ENCODE data around the gene MBNL1. TPM values are rescaled to one million over a fixed set of nuclear protein-coding genes. Genes with fewer than 3 reads are reported as not detected.

The MBNL1 gene
- total and polyA plus RNA-seq, 3 experiments from 2014 or later, result 303 to 391 (median 386) TPM

GRCh38 chr3:152305075-152305474 is 36.3 kb downstream of the MBNL1 start:
- H3K36me3 ChIP-seq (ENCODE audit: insufficient read depth, low read length), result peaks cover 22% of the 10 kb centered on the region
- ChIA-PET POLR2A (interaction anchor here (0.6 to 1.3 kb wide), 3 partner anchors 13 to 78 kb away, joined by 3 read pairs; no protein-coding TSS in a partner anchor), CTCF (interaction anchor here (0.8 to 1.4 kb wide), 3 partner anchors 9 to 121 kb away, joined by 3 to 6 read pairs (median 5); no protein-coding TSS in a partner anchor)
- H3K4me1 Mint-ChIP-seq, result peaks cover 86 to 99% (median 98%) of the 10 kb centered on the region in 3 donors
- no peak overlapping the region for H3K4me3 ChIP-seq (ENCODE audit: low read length)
- no peaks in the 10 kb centered on the region for H3K9me3 Mint-ChIP-seq
- no peak overlapping the region for H3K27ac ChIP-seq (ENCODE audit: low read depth, low read length)
- peaks cover 11 to 68% (median 12%) of the 10 kb centered on the region in 3 donors for H3K36me3 Mint-ChIP-seq
- peaks cover 98% of the 10 kb centered on the region for H3K4me1 ChIP-seq (ENCODE audit: insufficient read depth, low read length)
- DNase-seq, result no peak
- peak overlapping the region in 7 of 8 donors; percentile 2 to 91 (median 65) for H3K27ac Mint-ChIP-seq
- H3K27me3 Mint-ChIP-seq, result no peaks in the 10 kb centered on the region
- peak overlapping the region in 4 of 7 donors; percentile 16 to 33 (median 26) for H3K4me3 Mint-ChIP-seq
- H3K27me3 ChIP-seq (ENCODE audit: insufficient read depth, low read length, poor library complexity, severe bottlenecking), result no peaks in the 10 kb centered on the region
- no peaks in the 10 kb centered on the region for H3K9me3 ChIP-seq (ENCODE audit: low read length)

GRCh38 chr3:152307829-152308474 is 39.2 kb downstream of the MBNL1 start:
- ChIA-PET CTCF (interaction anchor here (1.1 to 1.7 kb wide), 3 partner anchors 10 to 124 kb away, joined by 3 to 4 read pairs (median 3); no protein-coding TSS in a partner anchor), POLR2A (no interaction called here)
- peak overlapping the region in 4 of 7 donors; percentile 22 to 38 (median 32) for H3K4me3 Mint-ChIP-seq
- H3K36me3 Mint-ChIP-seq, result peaks cover 2 to 57% (median 5%) of the 10 kb centered on the region in 3 donors
- Histone ChIP-seq H3K27me3 (ENCODE audit: insufficient read depth, low read length, poor library complexity, severe bottlenecking) (no peaks in the 10 kb centered on the region), H3K36me3 (ENCODE audit: insufficient read depth, low read length) (peaks cover 17% of the 10 kb centered on the region), H3K27ac (ENCODE audit: low read depth, low read length) (no peak overlapping the region), H3K4me1 (ENCODE audit: insufficient read depth, low read length) (peaks cover 84% of the 10 kb centered on the region), H3K4me3 (ENCODE audit: low read length) (no peak overlapping the region), H3K9me3 (ENCODE audit: low read length) (no peaks in the 10 kb centered on the region)
- H3K4me1 Mint-ChIP-seq, result peaks cover 72 to 86% (median 86%) of the 10 kb centered on the region in 3 donors
- H3K27me3 Mint-ChIP-seq, result no peaks in the 10 kb centered on the region
- DNase-seq, result no peak
- peak overlapping the region; percentile 45 to 87 (median 73) for H3K27ac Mint-ChIP-seq
- H3K9me3 Mint-ChIP-seq, result no peaks in the 10 kb centered on the region

GRCh38 chr3:152308475-152308844 is 39.7 kb downstream of the MBNL1 start:
- H3K27ac Mint-ChIP-seq, result peak overlapping the region; percentile 45 to 87 (median 73)
- peaks cover 2 to 60% (median 5%) of the 10 kb centered on the region in 3 donors for H3K36me3 Mint-ChIP-seq
- no peaks in the 10 kb centered on the region for H3K9me3 Mint-ChIP-seq
- H3K27me3 ChIP-seq (ENCODE audit: insufficient read depth, low read length, poor library complexity, severe bottlenecking), result no peaks in the 10 kb centered on the region
- H3K4me3 Mint-ChIP-seq, result peak overlapping the region in 6 of 7 donors; percentile 20 to 67 (median 34)
- H3K27me3 Mint-ChIP-seq, result no peaks in the 10 kb centered on the region
- H3K9me3 ChIP-seq (ENCODE audit: low read length), result no peaks in the 10 kb centered on the region
- ChIA-PET CTCF (interaction anchor here (1.1 to 1.3 kb wide), 2 partner anchors 11 to 49 kb away, joined by 3 read pairs; no protein-coding TSS in a partner anchor), POLR2A (no interaction called here)
- H3K27ac ChIP-seq (ENCODE audit: low read depth, low read length), result no peak overlapping the region
- H3K4me3 ChIP-seq (ENCODE audit: low read length), result no peak overlapping the region
- peaks cover 17% of the 10 kb centered on the region for H3K36me3 ChIP-seq (ENCODE audit: insufficient read depth, low read length)
- no peak for DNase-seq
- H3K4me1 ChIP-seq (ENCODE audit: insufficient read depth, low read length), result peaks cover 83% of the 10 kb centered on the region
- H3K4me1 Mint-ChIP-seq, result peaks cover 71 to 86% (median 86%) of the 10 kb centered on the region in 3 donors

GRCh38 chr3:152309031-152309430 is 40.3 kb downstream of the MBNL1 start:
- no peak overlapping the region for H3K27ac ChIP-seq (ENCODE audit: low read depth, low read length)
- DNase-seq, result no peak
- H3K4me3 Mint-ChIP-seq, result peak overlapping the region in 6 of 7 donors; percentile 20 to 67 (median 34)
- H3K36me3 Mint-ChIP-seq, result peaks cover 2 to 61% (median 5%) of the 10 kb centered on the region in 3 donors
- H3K36me3 ChIP-seq (ENCODE audit: insufficient read depth, low read length), result peaks cover 17% of the 10 kb centered on the region
- H3K4me1 ChIP-seq (ENCODE audit: insufficient read depth, low read length), result peaks cover 81% of the 10 kb centered on the region
- H3K27me3 Mint-ChIP-seq, result no peaks in the 10 kb centered on the region
- no peaks in the 10 kb centered on the region for H3K9me3 Mint-ChIP-seq
- POLR2A ChIA-PET, result interaction anchor here (2.5 kb wide), 1 partner anchor 10 kb away, joined by 6 read pairs; no protein-coding TSS in a partner anchor
- H3K4me1 Mint-ChIP-seq, result peaks cover 73 to 86% (median 86%) of the 10 kb centered on the region in 3 donors
- H3K27me3 ChIP-seq (ENCODE audit: insufficient read depth, low read length, poor library complexity, severe bottlenecking), result no peaks in the 10 kb centered on the region
- no peaks in the 10 kb centered on the region for H3K9me3 ChIP-seq (ENCODE audit: low read length)
- H3K27ac Mint-ChIP-seq, result peak overlapping the region; percentile 45 to 87 (median 76)
- CTCF ChIA-PET, result interaction anchor here (0.9 to 1.5 kb wide), 4 partner anchors 11 to 125 kb away, joined by 3 to 5 read pairs (median 3); no protein-coding TSS in a partner anchor
- H3K4me3 ChIP-seq (ENCODE audit: low read length), result no peak overlapping the region

- Mint-ChIP-seq H3K27me3 (no peaks in the 10 kb centered on the region), H3K27ac (peak overlapping the region; percentile 63 to 90 (median 82)), H3K9me3 (no peaks in the 10 kb centered on the region), H3K4me1 (peaks cover 74 to 86% (median 86%) of the 10 kb centered on the region in 3 donors), H3K4me3 (peak overlapping the region in 5 of 7 donors; percentile 6 to 50 (median 23)), H3K36me3 (peaks cover 4 to 64% (median 5%) of the 10 kb centered on the region in 3 donors)
- CTCF ChIA-PET, result interaction anchor here (0.9 to 1.5 kb wide), 3 partner anchors 11 to 126 kb away, joined by 3 to 5 read pairs (median 3); no protein-coding TSS in a partner anchor
- H3K4me1 ChIP-seq (ENCODE audit: insufficient read depth, low read length), result peaks cover 81% of the 10 kb centered on the region
- no peak overlapping the region for H3K27ac ChIP-seq (ENCODE audit: low read depth, low read length)
- peak in 1 of 5 donors; percentile 28 for DNase-seq
- no peaks in the 10 kb centered on the region for H3K9me3 ChIP-seq (ENCODE audit: low read length)
- peaks cover 17% of the 10 kb centered on the region for H3K36me3 ChIP-seq (ENCODE audit: insufficient read depth, low read length)
- POLR2A ChIA-PET, result interaction anchor here (0.5 to 2.5 kb wide), 5 partner anchors 10 to 117 kb away, joined by 3 to 6 read pairs (median 4); partner anchors contain the start of gene MBNL1
- H3K4me3 ChIP-seq (ENCODE audit: low read length), result no peak overlapping the region
- no peaks in the 10 kb centered on the region for H3K27me3 ChIP-seq (ENCODE audit: insufficient read depth, low read length, poor library complexity, severe bottlenecking)
Measured at GRCh38 chr3:152309535-152310307, 41.0 kb downstream of the MBNL1 start.

- H3K4me1 Mint-ChIP-seq, result peaks cover 76 to 88% (median 84%) of the 10 kb centered on the region in 3 donors
- H3K9me3 ChIP-seq (ENCODE audit: low read length), result no peaks in the 10 kb centered on the region
- no peaks in the 10 kb centered on the region for H3K9me3 Mint-ChIP-seq
- H3K27ac Mint-ChIP-seq, result peak overlapping the region; percentile 10 to 78 (median 50)
- H3K27ac ChIP-seq (ENCODE audit: low read depth, low read length), result no peak overlapping the region
- CTCF ChIA-PET, result interaction anchor here (2.1 kb wide), 1 partner anchor 8 kb away, joined by 6 read pairs; no protein-coding TSS in a partner anchor
- H3K36me3 Mint-ChIP-seq, result peaks cover 3 to 58% (median 6%) of the 10 kb centered on the region in 3 donors
- H3K4me3 ChIP-seq (ENCODE audit: low read length), result no peak overlapping the region
- H3K36me3 ChIP-seq (ENCODE audit: insufficient read depth, low read length), result no peaks in the 10 kb centered on the region
- H3K4me1 ChIP-seq (ENCODE audit: insufficient read depth, low read length), result peaks cover 82% of the 10 kb centered on the region
- POLR2A ChIA-PET, result no interaction called here
- no peaks in the 10 kb centered on the region for H3K27me3 ChIP-seq (ENCODE audit: insufficient read depth, low read length, poor library complexity, severe bottlenecking)
- H3K27me3 Mint-ChIP-seq, result no peaks in the 10 kb centered on the region
- peak overlapping the region in 5 of 7 donors; percentile 3 to 48 (median 43) for H3K4me3 Mint-ChIP-seq
- DNase-seq, result no peak
Measured at GRCh38 chr3:152313430-152313829, 44.7 kb downstream of the MBNL1 start.

GRCh38 chr3:152313914-152314313 is 45.2 kb downstream of the MBNL1 start:
- POLR2A ChIA-PET, result no interaction called here

More at GRCh38 chr3:152313914-152314313, 45.2 kb downstream of the MBNL1 start:
- peak overlapping the region in 5 of 8 donors; percentile 10 to 78 (median 68) for H3K27ac Mint-ChIP-seq
- H3K27me3 ChIP-seq (ENCODE audit: insufficient read depth, low read length, poor library complexity, severe bottlenecking), result no peaks in the 10 kb centered on the region
- H3K27me3 Mint-ChIP-seq, result no peaks in the 10 kb centered on the region
- peak overlapping the region in 3 of 7 donors; percentile 37 to 68 (median 53) for H3K4me3 Mint-ChIP-seq
- H3K4me1 Mint-ChIP-seq, result peaks cover 76 to 88% (median 84%) of the 10 kb centered on the region in 3 donors
- H3K4me1 ChIP-seq (ENCODE audit: insufficient read depth, low read length), result peaks cover 82% of the 10 kb centered on the region
- H3K9me3 Mint-ChIP-seq, result no peaks in the 10 kb centered on the region
- H3K36me3 Mint-ChIP-seq, result peaks cover 3 to 58% (median 6%) of the 10 kb centered on the region in 3 donors
- H3K27ac ChIP-seq (ENCODE audit: low read depth, low read length), result no peak overlapping the region
- CTCF ChIA-PET, result interaction anchor here (2.1 kb wide), 1 partner anchor 9 kb away, joined by 6 read pairs; no protein-coding TSS in a partner anchor
- no peak overlapping the region for H3K4me3 ChIP-seq (ENCODE audit: low read length)
- no peaks in the 10 kb centered on the region for H3K36me3 ChIP-seq (ENCODE audit: insufficient read depth, low read length)
- DNase-seq, result no peak
- H3K9me3 ChIP-seq (ENCODE audit: low read length), result no peaks in the 10 kb centered on the region

Measured in CD8-positive, alpha-beta memory T cell (primary cell).